GM19328 (cell line): Measurements from ENCODE around the gene UBL3.

Experiments used
- ATAC-seq: cut with Tn5 transposase; IDR thresholded peaks from one replicate; pipeline ENCODE4 v1.9.1; 2021; ENCODE audit warnings: mild to moderate bottlenecking, moderate library complexity; ENCODE audit not compliant: unreplicated experiment

The UBL3 gene

GRCh38 chr13:29716493-29716892 is 133.9 kb downstream of the UBL3 start:
- ATAC-seq = no peak
